Measurements from ENCODE around the gene CFAP65.

CFAP65 gene

GRCh38 chr2:218959141-218959731 is 82.1 kb downstream of the CFAP65 start, which contains the start of gene CDK5R2:
TSS of gene CDK5R2 (plus strand) at chr2:218959666. CDS start at chr2:218959821, 155 bp downstream.
- peak within 1 kb of the TSS; percentile 22 for H3K4me3 ChIP-seq (ENCODE audit: insufficient read depth, low read depth, low read length, poor library complexity, severe bottlenecking)
- H3K36me3 ChIP-seq (ENCODE audit: control insufficient read depth, insufficient read depth, low read length), result no peaks in the 10 kb centered on the region
- peaks cover 56% of the 10 kb centered on the region for H3K27me3 ChIP-seq (replicated peaks; ENCODE audit: control insufficient read depth, insufficient read depth, low read length, poor library complexity, severe bottlenecking)
- peaks cover 3% of the 10 kb centered on the region for H3K4me1 ChIP-seq (ENCODE audit: control insufficient read depth, insufficient read depth, low read length, poor library complexity, severe bottlenecking)
- DNase-seq, result peak in 2 of 3 donors; percentile 14 to 16
- H3K27ac ChIP-seq (ENCODE audit: insufficient read depth, low read length, poor library complexity, severe bottlenecking), result no peak within 1 kb of the TSS
- H3K9me3 ChIP-seq (ENCODE audit: control insufficient read depth, low read length), result no peaks in the 10 kb centered on the region

- no peak overlapping the region for H3K4me3 ChIP-seq (ENCODE audit: insufficient read depth, low read depth, low read length, poor library complexity, severe bottlenecking)
- H3K27ac ChIP-seq (ENCODE audit: insufficient read depth, low read length, poor library complexity, severe bottlenecking), result no peak overlapping the region
- H3K4me1 ChIP-seq (ENCODE audit: control insufficient read depth, insufficient read depth, low read length, poor library complexity, severe bottlenecking), result peaks cover 3% of the 10 kb centered on the region
- H3K9me3 ChIP-seq (ENCODE audit: control insufficient read depth, low read length), result no peaks in the 10 kb centered on the region
- DNase-seq, result no peak
- H3K36me3 ChIP-seq (ENCODE audit: control insufficient read depth, insufficient read depth, low read length), result no peaks in the 10 kb centered on the region
- peaks cover 55% of the 10 kb centered on the region for H3K27me3 ChIP-seq (replicated peaks; ENCODE audit: control insufficient read depth, insufficient read depth, low read length, poor library complexity, severe bottlenecking)
Measured at GRCh38 chr2:218958276-218958675, 83.0 kb downstream of the CFAP65 start.

GRCh38 chr2:218957671-218958070 is 83.6 kb downstream of the CFAP65 start:
- peaks cover 49% of the 10 kb centered on the region for H3K27me3 ChIP-seq (replicated peaks; ENCODE audit: control insufficient read depth, insufficient read depth, low read length, poor library complexity, severe bottlenecking)
- no peak overlapping the region for H3K4me3 ChIP-seq (ENCODE audit: insufficient read depth, low read depth, low read length, poor library complexity, severe bottlenecking)
- no peaks in the 10 kb centered on the region for H3K9me3 ChIP-seq (ENCODE audit: control insufficient read depth, low read length)
- no peaks in the 10 kb centered on the region for H3K36me3 ChIP-seq (ENCODE audit: control insufficient read depth, insufficient read depth, low read length)
- DNase-seq, result no peak
- no peak overlapping the region for H3K27ac ChIP-seq (ENCODE audit: insufficient read depth, low read length, poor library complexity, severe bottlenecking)
- H3K4me1 ChIP-seq (ENCODE audit: control insufficient read depth, insufficient read depth, low read length, poor library complexity, severe bottlenecking), result peaks cover 3% of the 10 kb centered on the region

- Histone ChIP-seq H3K9me3 (ENCODE audit: control insufficient read depth, low read length) (no peaks in the 10 kb centered on the region), H3K36me3 (ENCODE audit: control insufficient read depth, insufficient read depth, low read length) (no peaks in the 10 kb centered on the region), H3K27ac (ENCODE audit: insufficient read depth, low read length, poor library complexity, severe bottlenecking) (no peak overlapping the region), H3K27me3 (replicated peaks; ENCODE audit: control insufficient read depth, insufficient read depth, low read length, poor library complexity, severe bottlenecking) (peaks cover 32% of the 10 kb centered on the region), H3K4me3 (ENCODE audit: insufficient read depth, low read depth, low read length, poor library complexity, severe bottlenecking) (no peak overlapping the region), H3K4me1 (ENCODE audit: control insufficient read depth, insufficient read depth, low read length, poor library complexity, severe bottlenecking) (peaks cover 3% of the 10 kb centered on the region)
- no peak for DNase-seq
Measured at GRCh38 chr2:218956039-218956438, 85.3 kb downstream of the CFAP65 start.

GRCh38 chr2:218954541-218955300 is 86.6 kb downstream of the CFAP65 start:
- no peak for DNase-seq
- H3K27ac ChIP-seq (ENCODE audit: insufficient read depth, low read length, poor library complexity, severe bottlenecking), result no peak overlapping the region
- H3K4me1 ChIP-seq (ENCODE audit: control insufficient read depth, insufficient read depth, low read length, poor library complexity, severe bottlenecking), result peaks cover 3% of the 10 kb centered on the region
- peaks cover 21% of the 10 kb centered on the region for H3K27me3 ChIP-seq (replicated peaks; ENCODE audit: control insufficient read depth, insufficient read depth, low read length, poor library complexity, severe bottlenecking)
- H3K9me3 ChIP-seq (ENCODE audit: control insufficient read depth, low read length), result no peaks in the 10 kb centered on the region
- H3K4me3 ChIP-seq (ENCODE audit: insufficient read depth, low read depth, low read length, poor library complexity, severe bottlenecking), result no peak overlapping the region
- no peaks in the 10 kb centered on the region for H3K36me3 ChIP-seq (ENCODE audit: control insufficient read depth, insufficient read depth, low read length)

GRCh38 chr2:218953366-218953954 is 87.9 kb downstream of the CFAP65 start:
- H3K36me3 ChIP-seq (ENCODE audit: control insufficient read depth, insufficient read depth, low read length), result no peaks in the 10 kb centered on the region
- no peak for DNase-seq
- H3K9me3 ChIP-seq (ENCODE audit: control insufficient read depth, low read length), result no peaks in the 10 kb centered on the region
- H3K4me1 ChIP-seq (ENCODE audit: control insufficient read depth, insufficient read depth, low read length, poor library complexity, severe bottlenecking), result no peaks in the 10 kb centered on the region
- H3K4me3 ChIP-seq (ENCODE audit: insufficient read depth, low read depth, low read length, poor library complexity, severe bottlenecking), result no peak overlapping the region
- H3K27ac ChIP-seq (ENCODE audit: insufficient read depth, low read length, poor library complexity, severe bottlenecking), result no peak overlapping the region
- H3K27me3 ChIP-seq (replicated peaks; ENCODE audit: control insufficient read depth, insufficient read depth, low read length, poor library complexity, severe bottlenecking), result peaks cover 12% of the 10 kb centered on the region
